LNCaP clone FGC (cell line): ENCODE results near the gene FRYL.
"Not testable (repeated sequence)": the region's sequence is repeated elsewhere in the genome, so short reads cannot be mapped to it uniquely, and the experiment has no call there.

Experiments used
- DNase-seq: peaks from one replicate; pipeline ENCODE4 v3.0.0-alpha.2; 2011; ENCODE audit warnings: low read depth
- H3K4me3 ChIP-seq: 2 replicates; pipeline ENCODE4 v1.5.1; 2011; ENCODE audit warnings: mild to moderate bottlenecking, low read depth, low read length, control low read depth
- CTCF ChIP-seq: IDR thresholded peaks from 2 replicates; pipeline ENCODE4 v1.5.1; 2012; ENCODE audit warnings: mild to moderate bottlenecking; ENCODE audit not compliant: control insufficient read depth, insufficient read depth; ENCODE audit errors: extremely low read depth

FRYL gene

GRCh38 chr4:48779998-48780864 is at the start of gene FRYL:
TSS of gene FRYL (minus strand) at chr4:48780279. CDS start at chr4:48634410, 145,869 bp downstream.
- peak; percentile 99 for DNase-seq
- peak within 1 kb of the TSS; percentile 87 for H3K4me3 ChIP-seq
- TF ChIP-seq CTCF: no peak

GRCh38 chr4:48827622-48828021 is 47.5 kb upstream of the FRYL start:
- DNase-seq: no peak
- H3K4me3 ChIP-seq: no peak overlapping the region
- TF ChIP-seq CTCF: no peak

- DNase-seq, H3K4me3 ChIP-seq: not testable (repeated sequence)
Observed at GRCh38 chr4:48821431-48821830, 41.4 kb upstream of the FRYL start.

GRCh38 chr4:48816971-48817370 is 36.9 kb upstream of the FRYL start:
- TF ChIP-seq CTCF: no peak
- no peak overlapping the region for H3K4me3 ChIP-seq
- no peak for DNase-seq

- DNase-seq, H3K4me3 ChIP-seq: not testable (repeated sequence)
Observed at GRCh38 chr4:48816297-48816696, 36.2 kb upstream of the FRYL start.

- no peak for TF ChIP-seq CTCF
- no peak for DNase-seq
- no peak overlapping the region for H3K4me3 ChIP-seq
Observed at GRCh38 chr4:48815483-48815882, 35.4 kb upstream of the FRYL start.

- DNase-seq: no peak
- no peak overlapping the region for H3K4me3 ChIP-seq
- TF ChIP-seq CTCF: no peak
Observed at GRCh38 chr4:48813964-48814363, 33.9 kb upstream of the FRYL start.

- H3K4me3 ChIP-seq: no peak overlapping the region
- DNase-seq: no peak
Observed at GRCh38 chr4:48812866-48813265, 32.8 kb upstream of the FRYL start.

More at GRCh38 chr4:48812866-48813265, 32.8 kb upstream of the FRYL start:
- no peak for TF ChIP-seq CTCF
